ENCODE measurements around the gene MYO3A. TPM values are rescaled to one million over a fixed set of nuclear protein-coding genes. Genes with fewer than 3 reads are reported as not detected.

The MYO3A gene
- polyA plus RNA-seq, 4 donors: 0.09 to 2.3 TPM; not detected in 2

- Histone ChIP-seq H3K27ac (ENCODE audit: low read depth in 1 of 3, low read length in 2 of 3) (no peak overlapping the region), H3K4me3 (ENCODE audit: low read depth in 1 of 3, low read length in 3 of 3) (no peak overlapping the region), H3K36me3 (ENCODE audit: control insufficient read depth in 3 of 3, insufficient read depth in 2 of 3, low read depth in 1 of 3, low read length in 3 of 3) (no peaks in the 10 kb centered on the region), H3K4me1 (ENCODE audit: control insufficient read depth in 3 of 3, insufficient read depth in 2 of 3, low read depth in 1 of 3, low read length in 2 of 3) (no peaks in the 10 kb centered on the region), H3K9me3 (ENCODE audit: control insufficient read depth in 2 of 2, insufficient read depth in 1 of 2, low read depth in 1 of 2, low read length in 1 of 2) (no peaks in the 10 kb centered on the region), H3K27me3 (ENCODE audit: control insufficient read depth in 3 of 3, insufficient read depth in 3 of 3, low read length in 3 of 3) (no peaks in the 10 kb centered on the region)
- FAIRE-seq: no peak
- no peak for DNase-seq
- 83 to 84% (median 83%) methylated on average over 9 of the region's 9 CpGs for WGBS, 3 donors
Observed at GRCh38 chr10:26198119-26198518, 264.1 kb downstream of the MYO3A start.

DNA sequence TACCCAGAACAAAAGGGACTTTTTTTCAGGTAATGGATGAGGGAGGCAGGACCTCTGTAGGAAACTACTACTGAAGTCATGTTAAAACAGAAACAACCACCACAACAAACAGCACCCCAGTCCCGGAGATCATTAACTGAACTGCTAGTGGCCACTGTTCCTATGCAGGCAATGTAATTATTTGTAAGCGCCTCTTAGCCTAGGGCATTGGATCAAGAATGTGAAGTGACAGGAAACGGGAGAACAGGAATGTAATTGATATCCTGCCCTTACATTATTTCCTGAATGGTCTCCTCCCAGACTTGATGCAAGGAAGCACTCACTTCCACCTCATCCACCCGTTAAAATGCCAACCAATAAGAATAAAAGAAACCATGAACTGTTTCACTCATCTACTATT, 265.8 kb downstream of the MYO3A start:
- FAIRE-seq (no peak), DNase-seq (no peak)
- no peak overlapping the region for H3K4me3 ChIP-seq (ENCODE audit: low read depth in 1 of 3, low read length in 3 of 3)
- no peaks in the 10 kb centered on the region for H3K4me1 ChIP-seq (ENCODE audit: control insufficient read depth in 3 of 3, insufficient read depth in 2 of 3, low read depth in 1 of 3, low read length in 2 of 3)
- no peaks in the 10 kb centered on the region for H3K36me3 ChIP-seq (ENCODE audit: control insufficient read depth in 3 of 3, insufficient read depth in 2 of 3, low read depth in 1 of 3, low read length in 3 of 3)
- no peaks in the 10 kb centered on the region for H3K9me3 ChIP-seq (ENCODE audit: control insufficient read depth in 2 of 2, insufficient read depth in 1 of 2, low read depth in 1 of 2, low read length in 1 of 2)
- H3K27ac ChIP-seq (ENCODE audit: low read depth in 1 of 3, low read length in 2 of 3): no peak overlapping the region
- no peaks in the 10 kb centered on the region for H3K27me3 ChIP-seq (ENCODE audit: control insufficient read depth in 3 of 3, insufficient read depth in 3 of 3, low read length in 3 of 3)
- WGBS, 3 donors: 55 to 68% (median 67%) methylated on average over 4 of the region's 4 CpGs

DNA sequence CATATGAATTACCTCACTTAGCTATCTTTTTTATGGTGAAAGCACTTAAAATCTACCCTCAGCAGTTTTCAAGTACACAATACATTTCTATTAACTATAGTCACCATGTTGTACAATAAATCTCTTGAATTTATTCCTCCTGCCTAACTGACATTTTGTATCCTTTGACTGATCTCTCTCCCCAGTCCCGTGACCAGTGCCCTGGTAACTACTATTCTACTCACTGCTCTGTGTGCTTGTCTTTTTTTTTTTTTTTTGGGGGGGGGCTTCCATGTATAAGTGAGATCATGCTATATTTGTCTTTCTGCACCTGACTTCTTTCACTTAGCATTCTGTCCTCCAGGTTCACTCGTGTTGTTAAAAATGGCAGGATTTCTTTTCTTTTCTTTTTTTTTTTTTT, 271.2 kb downstream of the MYO3A start:
- FAIRE-seq: no peak
- no peaks in the 10 kb centered on the region for H3K4me1 ChIP-seq (ENCODE audit: control insufficient read depth in 3 of 3, insufficient read depth in 2 of 3, low read depth in 1 of 3, low read length in 2 of 3)
- DNase-seq: no peak
- no peaks in the 10 kb centered on the region for H3K36me3 ChIP-seq (ENCODE audit: control insufficient read depth in 3 of 3, insufficient read depth in 2 of 3, low read depth in 1 of 3, low read length in 3 of 3)
- no peak overlapping the region for H3K4me3 ChIP-seq (ENCODE audit: low read depth in 1 of 3, low read length in 3 of 3)
- H3K27ac ChIP-seq (ENCODE audit: low read depth in 1 of 3, low read length in 2 of 3): no peak overlapping the region
- H3K27me3 ChIP-seq (ENCODE audit: control insufficient read depth in 3 of 3, insufficient read depth in 3 of 3, low read length in 3 of 3): peaks cover 0 to 3% (median under 1%) of the 10 kb centered on the region in 3 donors
- 59 to 76% (median 72%) methylated on average over 2 of the region's 2 CpGs for WGBS, 3 donors
- no peaks in the 10 kb centered on the region for H3K9me3 ChIP-seq (ENCODE audit: control insufficient read depth in 2 of 2, insufficient read depth in 1 of 2, low read depth in 1 of 2, low read length in 1 of 2)

GRCh38 chr10:26211781-26212444, 277.9 kb downstream of the MYO3A start:
- WGBS, 3 donors: 16 to 32% (median 28%) methylated on average over 35 to 37 of the region's 37 CpGs
- peaks cover 14 to 70% (median 34%) of the 10 kb centered on the region in 3 donors for H3K27me3 ChIP-seq (ENCODE audit: control insufficient read depth in 3 of 3, insufficient read depth in 3 of 3, low read length in 3 of 3)
- H3K9me3 ChIP-seq (ENCODE audit: control insufficient read depth in 2 of 2, insufficient read depth in 1 of 2, low read depth in 1 of 2, low read length in 1 of 2): peaks cover 0 to 3% of the 10 kb centered on the region in 2 donors
- no peak overlapping the region for H3K27ac ChIP-seq (ENCODE audit: low read depth in 1 of 3, low read length in 2 of 3)
- FAIRE-seq (no peak), DNase-seq (no peak)
- H3K4me3 ChIP-seq (ENCODE audit: low read depth in 1 of 3, low read length in 3 of 3): no peak overlapping the region
- no peaks in the 10 kb centered on the region for H3K36me3 ChIP-seq (ENCODE audit: control insufficient read depth in 3 of 3, insufficient read depth in 2 of 3, low read depth in 1 of 3, low read length in 3 of 3)
- no peaks in the 10 kb centered on the region for H3K4me1 ChIP-seq (ENCODE audit: control insufficient read depth in 3 of 3, insufficient read depth in 2 of 3, low read depth in 1 of 3, low read length in 2 of 3)

DNA sequence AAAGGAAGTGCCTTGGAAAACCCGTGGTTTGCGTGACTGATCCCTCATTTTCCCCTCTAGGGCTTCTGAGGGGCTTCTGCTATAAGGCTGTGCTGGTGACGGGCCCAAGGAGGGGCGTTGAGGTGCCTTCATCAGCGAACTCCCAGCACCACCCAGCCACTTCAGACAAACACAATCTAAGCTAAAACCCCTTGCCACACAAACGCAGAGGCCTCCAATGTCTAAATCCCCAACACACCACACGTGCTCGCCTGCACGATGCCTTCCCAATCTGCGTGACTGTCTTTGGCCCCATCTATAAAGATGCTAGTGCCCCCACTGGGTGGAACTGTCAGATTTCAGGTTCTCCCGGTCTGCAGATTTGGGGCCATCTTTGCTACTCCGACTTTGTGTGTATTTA, 278.5 kb downstream of the MYO3A start:
- 8 to 23% (median 17%) methylated on average over 12 of the region's 12 CpGs for WGBS, 3 donors
- Histone ChIP-seq H3K27me3 (ENCODE audit: control insufficient read depth in 3 of 3, insufficient read depth in 3 of 3, low read length in 3 of 3) (peaks cover 14 to 76% (median 40%) of the 10 kb centered on the region in 3 donors), H3K36me3 (ENCODE audit: control insufficient read depth in 3 of 3, insufficient read depth in 2 of 3, low read depth in 1 of 3, low read length in 3 of 3) (no peaks in the 10 kb centered on the region), H3K9me3 (ENCODE audit: control insufficient read depth in 2 of 2, insufficient read depth in 1 of 2, low read depth in 1 of 2, low read length in 1 of 2) (peaks cover 0 to 3% of the 10 kb centered on the region in 2 donors), H3K27ac (ENCODE audit: low read depth in 1 of 3, low read length in 2 of 3) (no peak overlapping the region), H3K4me3 (ENCODE audit: low read depth in 1 of 3, low read length in 3 of 3) (no peak overlapping the region), H3K4me1 (ENCODE audit: control insufficient read depth in 3 of 3, insufficient read depth in 2 of 3, low read depth in 1 of 3, low read length in 2 of 3) (no peaks in the 10 kb centered on the region)
- DNase-seq (no peak), FAIRE-seq (no peak)

DNA sequence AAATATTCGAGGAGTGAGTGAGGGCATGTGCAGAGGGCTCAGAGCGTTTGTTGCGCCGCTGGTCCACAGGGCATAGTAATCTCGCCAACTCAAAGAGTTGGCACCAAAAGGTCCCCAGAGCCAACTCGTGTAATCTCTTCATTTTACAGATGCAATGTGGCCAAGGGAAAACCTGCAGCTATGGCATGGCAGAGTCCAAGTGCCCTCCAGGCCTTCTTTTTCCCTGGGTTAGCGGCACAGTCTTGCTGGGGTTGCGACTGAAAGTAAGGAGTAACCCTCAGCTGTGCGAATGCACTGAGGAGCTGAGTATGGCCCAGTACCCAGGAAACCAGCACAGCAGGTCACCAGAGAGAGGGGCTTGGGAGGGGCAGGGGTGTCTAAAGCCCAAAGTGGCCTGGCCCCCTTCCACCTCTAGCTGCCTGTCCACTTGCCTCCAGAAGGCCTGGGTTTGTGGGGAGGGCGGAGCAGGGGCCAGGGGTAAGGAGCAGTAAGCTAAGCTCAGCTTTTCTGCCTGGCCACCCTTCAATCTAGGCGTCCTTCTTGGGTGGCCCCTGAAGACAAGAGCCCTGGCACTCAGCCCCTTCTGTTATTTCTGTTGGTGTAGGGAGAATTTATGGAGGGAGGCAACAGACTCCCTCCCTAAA, 279.2 kb downstream of the MYO3A start:
- DNase-seq (no peak), FAIRE-seq (no peak)
- H3K27me3 ChIP-seq (ENCODE audit: control insufficient read depth in 3 of 3, insufficient read depth in 3 of 3, low read length in 3 of 3): peaks cover 19 to 83% (median 46%) of the 10 kb centered on the region in 3 donors
- H3K4me3 ChIP-seq (ENCODE audit: low read depth in 1 of 3, low read length in 3 of 3): no peak overlapping the region
- H3K36me3 ChIP-seq (ENCODE audit: control insufficient read depth in 3 of 3, insufficient read depth in 2 of 3, low read depth in 1 of 3, low read length in 3 of 3): no peaks in the 10 kb centered on the region
- H3K4me1 ChIP-seq (ENCODE audit: control insufficient read depth in 3 of 3, insufficient read depth in 2 of 3, low read depth in 1 of 3, low read length in 2 of 3): no peaks in the 10 kb centered on the region
- no peak overlapping the region for H3K27ac ChIP-seq (ENCODE audit: low read depth in 1 of 3, low read length in 2 of 3)
- H3K9me3 ChIP-seq (ENCODE audit: control insufficient read depth in 2 of 2, insufficient read depth in 1 of 2, low read depth in 1 of 2, low read length in 1 of 2): peaks cover 0 to 3% of the 10 kb centered on the region in 2 donors
- WGBS, 3 donors: 23 to 37% (median 30%) methylated on average over 11 of the region's 11 CpGs

DNA sequence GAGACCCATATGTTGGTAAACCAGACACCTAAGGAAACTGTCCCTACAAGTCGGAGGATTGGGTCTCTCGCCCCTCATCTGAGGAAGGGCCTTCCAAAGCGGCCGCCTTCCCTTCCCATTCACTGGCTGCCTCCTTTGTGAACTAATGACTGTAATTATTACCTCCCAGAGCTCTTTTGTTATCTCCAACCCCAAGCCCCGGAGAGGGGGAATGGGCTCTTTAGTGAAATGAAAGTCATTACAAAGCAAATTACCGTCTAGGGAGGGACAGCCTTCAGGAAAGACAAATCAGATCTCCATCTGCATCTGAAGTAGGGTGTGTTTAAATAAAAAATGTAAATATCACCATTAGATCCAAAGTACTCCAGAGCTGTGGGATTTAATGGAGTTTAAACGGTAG, 280.0 kb downstream of the MYO3A start:
- H3K4me3 ChIP-seq (ENCODE audit: low read depth in 1 of 3, low read length in 3 of 3): no peak overlapping the region
- no peak overlapping the region for H3K27ac ChIP-seq (ENCODE audit: low read depth in 1 of 3, low read length in 2 of 3)
- FAIRE-seq (no peak), DNase-seq (no peak)
- no peaks in the 10 kb centered on the region for H3K4me1 ChIP-seq (ENCODE audit: control insufficient read depth in 3 of 3, insufficient read depth in 2 of 3, low read depth in 1 of 3, low read length in 2 of 3)
- H3K36me3 ChIP-seq (ENCODE audit: control insufficient read depth in 3 of 3, insufficient read depth in 2 of 3, low read depth in 1 of 3, low read length in 3 of 3): no peaks in the 10 kb centered on the region
- peaks cover 19 to 86% (median 50%) of the 10 kb centered on the region in 3 donors for H3K27me3 ChIP-seq (ENCODE audit: control insufficient read depth in 3 of 3, insufficient read depth in 3 of 3, low read length in 3 of 3)
- 9 to 12% (median 10%) methylated on average over 7 of the region's 7 CpGs for WGBS, 3 donors
- H3K9me3 ChIP-seq (ENCODE audit: control insufficient read depth in 2 of 2, insufficient read depth in 1 of 2, low read depth in 1 of 2, low read length in 1 of 2): peaks cover 0 to 3% of the 10 kb centered on the region in 2 donors

DNA sequence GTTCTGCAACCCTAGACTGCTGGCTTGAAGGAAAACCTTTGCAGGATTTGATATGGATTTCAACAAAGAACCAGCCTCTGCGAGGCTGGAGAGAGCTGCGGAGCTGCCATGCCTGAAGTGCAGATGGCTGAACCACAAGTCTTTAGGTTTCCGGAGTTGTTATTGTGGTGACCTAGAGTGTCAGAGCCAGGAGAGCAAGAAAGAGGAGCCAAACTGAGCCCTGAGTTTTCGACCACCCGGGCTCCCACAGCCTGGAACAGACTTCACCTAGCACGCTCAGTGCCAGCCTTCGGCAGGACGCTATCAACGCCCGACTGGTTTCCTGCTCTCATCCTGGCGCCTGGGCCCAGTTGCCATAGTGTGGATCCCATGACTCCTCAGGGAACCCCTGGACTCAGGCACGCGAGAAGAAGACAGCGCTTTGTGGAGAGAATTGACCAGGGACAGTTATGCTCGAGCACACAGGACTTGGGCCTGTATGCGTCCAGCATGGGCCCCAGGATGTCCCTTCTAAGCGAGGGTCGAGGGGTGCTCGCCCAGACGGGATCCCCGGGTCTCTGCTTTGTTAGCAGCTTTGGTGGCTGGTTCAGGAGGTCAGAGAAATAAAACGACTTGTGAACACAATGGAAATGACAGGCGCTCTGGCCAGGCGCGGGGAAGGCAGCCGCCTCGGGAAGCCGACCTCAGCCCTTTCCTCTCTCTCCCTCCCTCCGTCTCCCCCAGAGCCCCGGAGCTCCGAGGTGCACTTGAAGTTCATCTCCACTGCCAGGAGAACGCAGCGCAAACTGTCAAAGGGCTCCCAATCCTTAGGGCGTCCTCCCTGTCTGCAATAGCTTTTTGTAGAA, 280.7 kb downstream of the MYO3A start:
- Histone ChIP-seq H3K9me3 (ENCODE audit: control insufficient read depth in 2 of 2, insufficient read depth in 1 of 2, low read depth in 1 of 2, low read length in 1 of 2) (peaks cover 0 to 3% of the 10 kb centered on the region in 2 donors), H3K27me3 (ENCODE audit: control insufficient read depth in 3 of 3, insufficient read depth in 3 of 3, low read length in 3 of 3) (peaks cover 19 to 91% (median 50%) of the 10 kb centered on the region in 3 donors), H3K4me3 (ENCODE audit: low read depth in 1 of 3, low read length in 3 of 3) (no peak overlapping the region), H3K4me1 (ENCODE audit: control insufficient read depth in 3 of 3, insufficient read depth in 2 of 3, low read depth in 1 of 3, low read length in 2 of 3) (no peaks in the 10 kb centered on the region), H3K27ac (ENCODE audit: low read depth in 1 of 3, low read length in 2 of 3) (no peak overlapping the region), H3K36me3 (ENCODE audit: control insufficient read depth in 3 of 3, insufficient read depth in 2 of 3, low read depth in 1 of 3, low read length in 3 of 3) (no peaks in the 10 kb centered on the region)
- 7 to 15% (median 14%) methylated on average over 32 to 34 of the region's 34 CpGs for WGBS, 3 donors
- DNase-seq (peak in 1 of 2 donors; percentile 5), FAIRE-seq (no peak)
